Keratinocyte (primary cell): Measurements from ENCODE around the gene DENND1A.

ENCODE experiments used
- CTCF ChIP-seq, 3 experiments: IDR thresholded peaks in 1 of 3; conservative IDR thresholded peaks in 1 of 3; optimal IDR thresholded peaks in 1 of 3; 2 replicates in 2 of 3; 3 replicates in 1 of 3; pipeline versions ENCODE3 to v1.5.1; 2011; ENCODE audit warnings: low read length in 3 of 3, mild to moderate bottlenecking in 3 of 3, moderate library complexity in 2 of 3, control low read depth in 1 of 3, inconsistent platforms in 1 of 3; ENCODE audit not compliant: insufficient read depth in 2 of 3; ENCODE audit errors: extremely low read depth in 1 of 3
- EZH2 ChIP-seq: IDR thresholded peaks from one replicate; pipeline ENCODE4 v1.6.1; 2012; ENCODE audit warnings: inconsistent platforms, mild to moderate bottlenecking, low read length, moderate library complexity

- TF ChIP-seq CTCF (optimal IDR thresholded peaks at IDR 0.05 in 1 of 3, IDR thresholded peaks at IDR 0.05 in 1 of 3, conservative IDR thresholded peaks at IDR 0.05 in 1 of 3; ENCODE audit: extremely low read depth in 1 of 3, insufficient read depth in 2 of 3, low read length in 3 of 3) (no peak), EZH2 (no peak)
These were observed 509.3 kb downstream of the DENND1A start for GRCh38 chr9:123420592-123421111.
